Astrocyte of the cerebellum (primary cell): ENCODE data around the gene HES1.

ENCODE experiments used
- DNase-seq: peaks from one replicate; pipeline ENCODE4 v3.0.0-alpha.2; 2011; ENCODE audit warnings: low read depth
- H3K4me3 ChIP-seq: 2 replicates; pipeline ENCODE4 v1.5.1; 2011; ENCODE audit warnings: mild to moderate bottlenecking, low read depth, low read length, moderate library complexity
- in situ Hi-C: cut with HindIII; loops from 2 replicates; pipeline ENCODE4 v1.10.0; 2017; ENCODE audit warnings: low sequenced_read_pairs
- TF ChIP-seq, protein P1 (sequence below): IDR thresholded peaks from 2 replicates; pipeline ENCODE4 v1.5.1; 2012; ENCODE audit warnings: low read length, low read depth, moderate library complexity, mild to moderate bottlenecking; ENCODE audit errors: missing control alignments

Gene HES1

DNA sequence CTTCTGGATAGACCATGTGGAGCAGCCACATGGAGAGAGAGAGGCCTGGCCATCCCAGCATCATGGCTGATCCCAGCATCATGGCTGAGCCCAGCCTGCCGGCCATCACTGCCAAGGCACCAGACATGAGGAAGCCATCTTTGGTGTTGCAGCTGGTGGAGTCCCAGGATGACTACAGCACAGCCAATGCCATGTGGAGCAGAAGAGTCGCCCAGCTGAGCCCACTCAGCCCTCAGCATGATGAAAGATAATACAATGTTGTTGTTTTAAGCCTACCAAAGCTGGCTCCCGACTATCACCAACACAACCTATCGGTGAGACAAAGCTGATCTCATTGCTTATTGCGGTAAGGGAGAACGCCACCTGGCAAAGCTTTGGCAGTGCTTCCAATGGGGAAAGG is 18.4 kb downstream of the HES1 start:
- TF ChIP-seq, protein P1, sequence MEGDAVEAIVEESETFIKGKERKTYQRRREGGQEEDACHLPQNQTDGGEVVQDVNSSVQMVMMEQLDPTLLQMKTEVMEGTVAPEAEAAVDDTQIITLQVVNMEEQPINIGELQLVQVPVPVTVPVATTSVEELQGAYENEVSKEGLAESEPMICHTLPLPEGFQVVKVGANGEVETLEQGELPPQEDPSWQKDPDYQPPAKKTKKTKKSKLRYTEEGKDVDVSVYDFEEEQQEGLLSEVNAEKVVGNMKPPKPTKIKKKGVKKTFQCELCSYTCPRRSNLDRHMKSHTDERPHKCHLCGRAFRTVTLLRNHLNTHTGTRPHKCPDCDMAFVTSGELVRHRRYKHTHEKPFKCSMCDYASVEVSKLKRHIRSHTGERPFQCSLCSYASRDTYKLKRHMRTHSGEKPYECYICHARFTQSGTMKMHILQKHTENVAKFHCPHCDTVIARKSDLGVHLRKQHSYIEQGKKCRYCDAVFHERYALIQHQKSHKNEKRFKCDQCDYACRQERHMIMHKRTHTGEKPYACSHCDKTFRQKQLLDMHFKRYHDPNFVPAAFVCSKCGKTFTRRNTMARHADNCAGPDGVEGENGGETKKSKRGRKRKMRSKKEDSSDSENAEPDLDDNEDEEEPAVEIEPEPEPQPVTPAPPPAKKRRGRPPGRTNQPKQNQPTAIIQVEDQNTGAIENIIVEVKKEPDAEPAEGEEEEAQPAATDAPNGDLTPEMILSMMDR = no peak
- in situ Hi-C loops = no loop called here
- no peak for DNase-seq
- no peak overlapping the region for H3K4me3 ChIP-seq

GRCh38 chr3:194156095-194156494 is 20.1 kb downstream of the HES1 start:
- no peak for DNase-seq
- in situ Hi-C loops = no loop called here
- TF ChIP-seq, protein P1 = no peak
- no peak overlapping the region for H3K4me3 ChIP-seq

DNA sequence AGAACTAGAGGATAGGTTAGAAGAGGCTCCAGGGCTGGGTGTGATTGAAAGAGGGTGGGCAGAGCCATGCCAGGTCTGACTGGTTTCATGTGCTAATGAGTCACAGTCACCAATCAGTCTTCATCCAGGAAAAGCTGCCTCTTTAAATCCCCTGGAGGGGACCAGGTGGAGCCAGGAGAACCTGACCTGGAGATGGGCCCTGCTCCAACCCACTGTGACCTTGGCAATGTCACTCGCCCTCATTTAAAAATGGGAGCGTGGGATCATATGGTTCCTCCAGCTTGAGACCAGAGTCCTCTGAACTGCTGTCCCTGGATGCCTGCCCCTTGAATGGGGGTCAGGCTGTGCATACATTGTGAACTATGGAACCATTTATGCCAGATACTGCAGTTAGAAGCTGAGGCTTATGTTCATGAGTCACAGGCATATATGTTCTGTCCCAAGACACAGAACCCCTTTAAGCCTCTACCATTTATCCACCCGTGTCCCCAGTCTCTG is 23.0 kb downstream of the HES1 start:
- no peak for DNase-seq
- no peak overlapping the region for H3K4me3 ChIP-seq
- TF ChIP-seq, protein P1 = no peak
- in situ Hi-C loops = no loop called here

- TF ChIP-seq, protein P1 = no peak
- no peak overlapping the region for H3K4me3 ChIP-seq
- in situ Hi-C loops = no loop called here
- no peak for DNase-seq
Measured at GRCh38 chr3:194160158-194160557, 24.2 kb downstream of the HES1 start.

DNA sequence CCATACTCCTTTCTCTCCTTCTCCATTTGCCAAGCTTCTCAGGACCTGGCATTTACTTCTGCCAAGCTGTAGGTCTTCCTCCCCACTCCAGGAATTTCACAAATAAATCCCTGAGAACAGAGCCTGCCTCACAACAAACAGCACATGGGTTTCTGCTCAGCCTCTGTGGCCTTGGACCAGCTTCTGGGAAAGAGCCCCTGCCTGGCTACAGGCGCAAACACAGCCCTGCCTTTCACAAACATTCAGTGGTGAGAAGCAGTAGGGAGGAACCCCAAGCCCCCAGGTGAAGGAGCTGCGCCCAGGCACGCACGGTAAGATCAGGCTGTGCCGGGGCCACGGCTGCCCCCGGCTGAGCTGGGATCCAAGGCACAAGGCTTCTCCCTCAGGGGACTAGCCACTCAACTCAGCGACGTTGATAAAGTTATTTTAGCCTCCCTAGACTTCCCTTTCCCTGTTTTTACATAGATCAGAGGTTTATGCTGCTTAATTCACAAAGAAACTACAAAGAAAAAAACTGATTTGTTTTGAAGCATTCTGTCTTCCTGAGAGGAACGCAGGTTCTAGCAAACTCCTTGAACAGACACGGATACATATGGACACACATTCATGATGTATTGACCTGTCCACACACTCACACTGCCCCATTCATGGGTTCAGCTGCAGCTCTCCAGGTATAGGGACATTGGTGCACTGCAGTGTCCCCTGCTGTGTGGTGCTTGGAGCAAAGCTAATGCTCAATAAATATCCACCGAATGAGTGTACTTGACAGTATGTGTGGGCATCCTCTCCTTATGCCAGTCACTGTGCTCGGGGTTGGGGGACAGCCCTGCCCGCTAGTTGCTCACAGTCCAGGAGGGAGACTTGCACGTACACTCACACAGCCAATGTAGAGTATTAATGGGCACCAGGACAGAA is 25.4 kb downstream of the HES1 start:
- in situ Hi-C loops = no loop called here
- no peak for DNase-seq
- TF ChIP-seq, protein P1 = no peak
- no peak overlapping the region for H3K4me3 ChIP-seq

DNA sequence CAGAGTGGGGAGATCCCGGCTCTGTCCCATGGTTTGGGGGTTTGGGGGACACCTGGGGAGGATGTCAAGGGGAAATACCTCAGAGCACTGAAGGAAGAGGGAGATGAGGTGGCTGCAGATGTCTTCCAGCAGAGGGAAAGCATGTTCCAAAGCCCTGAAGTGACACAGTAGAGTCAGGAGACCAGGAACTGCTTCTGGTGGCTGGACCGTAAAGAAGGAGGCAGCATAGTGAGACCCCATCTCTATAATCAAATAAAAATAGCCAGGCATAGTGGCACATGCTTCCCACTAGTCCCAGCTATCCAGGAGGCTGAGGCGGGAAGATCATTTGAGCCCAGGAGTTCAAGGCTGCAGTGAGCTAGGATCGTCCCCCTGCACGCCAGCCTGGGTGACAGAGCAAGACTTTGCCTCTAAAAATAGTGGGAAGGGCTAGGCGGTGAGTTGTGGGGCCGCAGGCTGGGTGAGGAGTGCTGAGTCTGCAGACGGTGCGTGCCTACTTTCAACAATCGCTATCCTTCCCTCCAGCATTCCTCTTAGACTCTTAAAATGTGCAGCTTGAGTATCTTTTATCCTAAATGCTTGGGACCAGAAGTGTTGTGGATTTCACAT is 26.2 kb downstream of the HES1 start:
- H3K4me3 ChIP-seq = no peak overlapping the region
- DNase-seq = no peak
- TF ChIP-seq, protein P1 = no peak
- in situ Hi-C loops = no loop called here
